ENCODE results near the gene FAM83D.
A peak's percentile ranks its signal among the peaks of the same experiment; 100 is the strongest.

DNA sequence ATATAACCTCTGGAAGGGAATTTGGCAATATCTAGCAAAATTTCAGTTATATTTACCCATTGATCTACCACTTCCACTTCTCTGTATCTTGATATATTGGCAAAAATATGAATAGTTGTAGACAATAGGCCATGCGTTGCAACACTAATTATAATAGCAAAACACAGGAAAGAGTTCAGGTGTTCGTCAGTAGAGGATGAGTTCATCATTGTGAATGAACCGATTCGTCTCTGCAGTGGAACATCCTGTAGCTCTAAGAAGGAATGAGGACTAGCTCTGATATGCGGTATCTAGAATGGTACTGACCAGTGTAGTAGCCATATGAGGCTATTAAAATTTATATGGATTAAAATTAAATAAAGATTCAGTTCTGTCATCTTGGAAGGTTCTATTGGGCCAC, 8.3 kb downstream of the FAM83D start:
- TF ChIP-seq POLR2A (IDR thresholded peaks at IDR 0.05; ENCODE audit: low read depth): no peak
- TF ChIP-seq, protein P1, sequence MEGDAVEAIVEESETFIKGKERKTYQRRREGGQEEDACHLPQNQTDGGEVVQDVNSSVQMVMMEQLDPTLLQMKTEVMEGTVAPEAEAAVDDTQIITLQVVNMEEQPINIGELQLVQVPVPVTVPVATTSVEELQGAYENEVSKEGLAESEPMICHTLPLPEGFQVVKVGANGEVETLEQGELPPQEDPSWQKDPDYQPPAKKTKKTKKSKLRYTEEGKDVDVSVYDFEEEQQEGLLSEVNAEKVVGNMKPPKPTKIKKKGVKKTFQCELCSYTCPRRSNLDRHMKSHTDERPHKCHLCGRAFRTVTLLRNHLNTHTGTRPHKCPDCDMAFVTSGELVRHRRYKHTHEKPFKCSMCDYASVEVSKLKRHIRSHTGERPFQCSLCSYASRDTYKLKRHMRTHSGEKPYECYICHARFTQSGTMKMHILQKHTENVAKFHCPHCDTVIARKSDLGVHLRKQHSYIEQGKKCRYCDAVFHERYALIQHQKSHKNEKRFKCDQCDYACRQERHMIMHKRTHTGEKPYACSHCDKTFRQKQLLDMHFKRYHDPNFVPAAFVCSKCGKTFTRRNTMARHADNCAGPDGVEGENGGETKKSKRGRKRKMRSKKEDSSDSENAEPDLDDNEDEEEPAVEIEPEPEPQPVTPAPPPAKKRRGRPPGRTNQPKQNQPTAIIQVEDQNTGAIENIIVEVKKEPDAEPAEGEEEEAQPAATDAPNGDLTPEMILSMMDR (IDR thresholded peaks at IDR 0.05): no peak
- no peak for TF ChIP-seq EP300 (IDR thresholded peaks at IDR 0.05)
- TF ChIP-seq POLR2AphosphoS5 (IDR thresholded peaks at IDR 0.05): peak in 1 of 2 donors; percentile 56

Measured in esophagus muscularis mucosa (tissue), 4 donors.